Natural killer cell (primary cell): ENCODE measurements around the gene NEDD4. TPM values are rescaled to one million over a fixed set of nuclear protein-coding genes. Genes with fewer than 3 reads are reported as not detected.

Experiments
- ATAC-seq, 3 donors: fragments of 150-1000 bp in 2 of 3; fragments of 200-7000 bp in 1 of 3; cut with Tn5 transposase; 1 replicate in 1 of 3; 2 replicates in 2 of 3; pipeline ENCODE4 v1.10.0; 2021; ENCODE audit warnings: mild to moderate bottlenecking in 2 of 3, moderate library complexity in 2 of 3
- DNase-seq, 2 donors: peaks; one replicate each; pipeline versions ENCODE4 v3.0.0 to v3.0.0-alpha.2; 2013 to 2021; ENCODE audit warnings: mixed read lengths in 1 of 2
- H3K27ac ChIP-seq: one replicate; pipeline ENCODE4 v1.5.1; 2013; ENCODE audit warnings: mild to moderate bottlenecking, low read length
- H3K27me3 ChIP-seq: one replicate; pipeline ENCODE4 v1.6.1; 2013; ENCODE audit warnings: low read length; ENCODE audit not compliant: control insufficient read depth, insufficient read depth
- H3K36me3 ChIP-seq: one replicate; pipeline ENCODE4 v1.6.1; 2013; ENCODE audit warnings: low read length; ENCODE audit not compliant: control insufficient read depth, insufficient read depth
- H3K4me1 ChIP-seq: one replicate; pipeline ENCODE4 v1.6.1; 2013; ENCODE audit warnings: low read length; ENCODE audit not compliant: control insufficient read depth, insufficient read depth
- H3K4me3 ChIP-seq: one replicate; pipeline ENCODE4 v1.5.1; 2013; ENCODE audit warnings: low read length
- H3K9me3 ChIP-seq: one replicate; pipeline ENCODE4 v1.6.1; 2013; ENCODE audit warnings: low read length; ENCODE audit not compliant: control insufficient read depth, insufficient read depth
- H3K27ac Mint-ChIP-seq, 2 donors: one replicate each; pipeline ENCODE4 v1.8.0; 2022; ENCODE audit warnings: mild to moderate bottlenecking in 2 of 2, mixed read lengths in 2 of 2, moderate library complexity in 1 of 2
- H3K27me3 Mint-ChIP-seq, 2 donors: one replicate each; pipeline ENCODE4 v1.8.0; 2022; ENCODE audit warnings: low read depth in 2 of 2, mixed read lengths in 2 of 2
- H3K36me3 Mint-ChIP-seq: one replicate; pipeline ENCODE4 v1.8.0; 2022; ENCODE audit warnings: mixed read lengths
- H3K4me1 Mint-ChIP-seq, 2 donors: one replicate each; pipeline ENCODE4 v1.8.0; 2022; ENCODE audit warnings: mixed read lengths in 2 of 2
- H3K4me3 Mint-ChIP-seq: one replicate; pipeline ENCODE4 v1.8.0; 2022; ENCODE audit warnings: mild to moderate bottlenecking, moderate library complexity, mixed read lengths
- H3K9me3 Mint-ChIP-seq, 2 donors: one replicate each; pipeline ENCODE4 v1.8.0; 2022; ENCODE audit warnings: mixed read lengths in 2 of 2
- CTCF ChIP-seq: fragments of 200-600 bp; IDR thresholded peaks from one replicate; pipeline ENCODE4 v1.8.0; 2022; ENCODE audit warnings: antibody characterized with exemption
- WGBS: methylation state at CpG from one replicate; pipeline ENCODE4 v1.1.7; 2013; ENCODE audit warnings: missing lambda C conversion rate; ENCODE audit not compliant: insufficient coverage; 5-methylcytosine and 5-hydroxymethylcytosine counted together
- intact Hi-C: fragments of 100-400 bp; cut with micrococcal nuclease; formaldehyde crosslinking; loops from one replicate; pipeline ENCODE4 v1.14.2; 2022
- total RNA-seq, 4 donors: library from RNA; stranded (reverse); fragments of 120-200 nt in 1 of 4; gene quantifications; one replicate each; pipeline versions ENCODE4 v1.2.3 to v1.2.4, GENCODE V29; 2013 to 2022

The NEDD4 gene
- total RNA-seq, 3 donors from 2014 or later (not counting 1 experiment from before 2014, with no cell fraction given): 6.9 to 9.1 (median 7.8) TPM

DNA sequence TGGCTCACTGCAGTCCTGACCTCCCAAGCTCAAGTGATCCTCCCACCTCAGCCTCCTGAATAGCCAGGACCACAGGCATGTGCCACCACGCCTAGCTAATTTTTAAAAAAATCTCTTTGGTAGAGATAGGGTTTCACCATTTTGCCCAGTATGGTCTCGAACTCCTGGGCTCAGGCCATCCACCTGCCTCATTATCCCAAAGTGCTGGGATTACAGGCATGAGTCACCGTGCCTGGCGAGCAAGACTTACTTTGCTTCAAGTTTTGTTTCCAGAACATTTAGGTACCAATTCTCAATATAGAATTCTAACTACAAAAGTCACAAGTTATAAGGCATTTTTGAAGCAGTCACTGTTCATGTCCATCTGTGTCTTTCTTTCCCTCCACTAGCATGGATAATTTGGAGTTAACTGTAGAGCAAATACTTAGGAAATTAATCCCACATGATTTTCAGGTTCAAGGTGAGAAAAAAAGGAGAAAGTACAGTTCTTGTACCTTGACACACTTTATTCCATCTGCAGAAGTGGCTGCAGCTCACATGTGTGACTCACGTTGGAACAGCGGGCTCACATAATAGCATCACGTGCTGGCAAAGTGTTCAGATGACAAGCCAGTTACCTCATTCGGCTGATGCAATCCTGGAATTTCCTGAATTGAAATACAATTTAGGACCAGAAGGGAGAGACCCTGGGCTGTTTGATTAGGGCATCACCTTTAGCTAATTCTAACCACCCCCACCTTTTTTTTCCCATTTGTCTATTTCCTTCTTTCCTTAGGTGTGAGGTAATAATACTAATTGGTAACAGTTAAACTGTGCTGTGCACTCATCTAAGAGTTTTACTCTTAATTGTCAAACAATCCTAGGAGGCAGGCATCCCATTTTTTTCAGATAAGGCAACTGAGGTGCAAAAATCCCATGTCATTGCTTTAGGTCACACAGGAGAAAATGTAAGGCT is 46.9 kb upstream of the NEDD4 start:
- ATAC-seq: no peak
- no peak overlapping the region for H3K4me3 Mint-ChIP-seq
- Histone ChIP-seq H3K27me3 (no peaks in the 10 kb centered on the region), H3K4me1 (peaks cover 6% of the 10 kb centered on the region), H3K9me3 (no peaks in the 10 kb centered on the region), H3K36me3 (no peaks in the 10 kb centered on the region), H3K27ac (no peak overlapping the region), H3K4me3 (no peak overlapping the region)
- peak in 1 of 2 donors; percentile 34 for DNase-seq
- H3K27ac Mint-ChIP-seq: no peak overlapping the region
- 79% methylated on average over 8 of the region's 8 CpGs for WGBS
- peaks cover 23 to 28% of the 10 kb centered on the region in 2 donors for H3K4me1 Mint-ChIP-seq
- H3K27me3 Mint-ChIP-seq: peaks cover 4 to 6% of the 10 kb centered on the region in 2 donors
- intact Hi-C loops: no loop called here
- H3K36me3 Mint-ChIP-seq: no peaks in the 10 kb centered on the region
- no peak for TF ChIP-seq CTCF
- no peaks in the 10 kb centered on the region for H3K9me3 Mint-ChIP-seq

- no peak overlapping the region for H3K4me3 Mint-ChIP-seq
- Histone ChIP-seq H3K36me3 (no peaks in the 10 kb centered on the region), H3K4me1 (peaks cover 6% of the 10 kb centered on the region), H3K27ac (no peak overlapping the region), H3K4me3 (no peak overlapping the region), H3K27me3 (no peaks in the 10 kb centered on the region), H3K9me3 (no peaks in the 10 kb centered on the region)
- H3K4me1 Mint-ChIP-seq: peaks cover 26 to 29% of the 10 kb centered on the region in 2 donors
- 83% methylated on average over 1 of the region's 4 CpGs for WGBS
- no peak for DNase-seq
- ATAC-seq: no peak
- no peak overlapping the region for H3K27ac Mint-ChIP-seq
- peaks cover 0 to 4% of the 10 kb centered on the region in 2 donors for H3K27me3 Mint-ChIP-seq
- no peak for TF ChIP-seq CTCF
- no peaks in the 10 kb centered on the region for H3K36me3 Mint-ChIP-seq
- no peaks in the 10 kb centered on the region for H3K9me3 Mint-ChIP-seq
- intact Hi-C loops: no loop called here
These were observed 45.3 kb upstream of the NEDD4 start for GRCh38 chr15:56038707-56039106.

DNA sequence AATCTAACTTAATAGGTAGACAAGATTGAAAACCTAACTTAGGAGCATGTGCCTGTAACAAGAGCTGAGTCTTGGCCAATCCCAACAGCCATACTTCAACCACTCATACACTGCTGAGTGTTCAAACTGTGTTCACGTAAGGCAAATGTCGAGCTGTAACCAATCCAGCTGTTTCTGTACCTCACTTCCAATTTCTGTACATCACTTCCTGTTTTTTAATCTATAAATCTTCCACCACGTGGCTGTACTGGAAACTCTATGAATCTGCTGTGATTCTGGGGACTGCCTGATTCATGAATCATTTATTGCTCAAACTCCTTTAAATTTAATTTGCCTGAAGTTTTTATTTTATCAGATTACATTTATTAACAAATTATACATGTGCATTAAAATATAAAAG is 44.6 kb upstream of the NEDD4 start:
- WGBS: 25% methylated on average over 3 of the region's 3 CpGs
- ATAC-seq: no peak
- no peaks in the 10 kb centered on the region for H3K36me3 Mint-ChIP-seq
- H3K9me3 Mint-ChIP-seq: no peaks in the 10 kb centered on the region
- no peak for TF ChIP-seq CTCF
- H3K27ac ChIP-seq: no peak overlapping the region
- H3K27me3 ChIP-seq: no peaks in the 10 kb centered on the region
- H3K4me1 Mint-ChIP-seq: peaks cover 19 to 22% of the 10 kb centered on the region in 2 donors
- peak in 1 of 2 donors; percentile 54 for DNase-seq
- intact Hi-C loops: no loop called here
- H3K4me3 ChIP-seq: no peak overlapping the region
- no peaks in the 10 kb centered on the region for H3K36me3 ChIP-seq
- no peak overlapping the region for H3K4me3 Mint-ChIP-seq
- no peak overlapping the region for H3K27ac Mint-ChIP-seq
- peaks cover 0 to 4% of the 10 kb centered on the region in 2 donors for H3K27me3 Mint-ChIP-seq
- H3K9me3 ChIP-seq: no peaks in the 10 kb centered on the region
- H3K4me1 ChIP-seq: peaks cover 6% of the 10 kb centered on the region
